Bone marrow (tissue), 2 donors: Measurements from ENCODE around the gene AK1.

Experiments used
- DNase-seq, 2 donors: peaks; one replicate each; lab custom pipeline; 2025; lab: John Stamatoyannopoulos, UW

The AK1 gene

GRCh38 chr9:127817881-127818434 lies 59.5 kb downstream of the AK1 start:
- no peak for DNase-seq

GRCh38 chr9:127816728-127817127 lies 60.7 kb downstream of the AK1 start:
- DNase-seq, result no peak
